HG03354 (cell line): Measurements from ENCODE around the gene TMC2.
"Not testable (repeated sequence)": the region's sequence is repeated elsewhere in the genome, so short reads cannot be mapped to it uniquely, and the experiment has no call there.

Source experiments
- ATAC-seq: cut with Tn5 transposase; IDR thresholded peaks from one replicate; pipeline ENCODE4 v1.9.1; 2021; ENCODE audit warnings: mild to moderate bottlenecking; ENCODE audit not compliant: unreplicated experiment, poor library complexity, severe bottlenecking

Gene TMC2

GRCh38 chr20:2524709-2525506 lies 11.5 kb upstream of the TMC2 start:
- peak; percentile 47 for ATAC-seq

GRCh38 chr20:2526218-2526583 lies 10.2 kb upstream of the TMC2 start:
- ATAC-seq, result not testable (repeated sequence)

- no peak for ATAC-seq
These were observed 8.6 kb upstream of the TMC2 start for GRCh38 chr20:2527762-2528161.

GRCh38 chr20:2528671-2529271 lies 7.6 kb upstream of the TMC2 start:
- no peak for ATAC-seq

- ATAC-seq, result no peak
These were observed 3.3 kb upstream of the TMC2 start for GRCh38 chr20:2533118-2533517.

GRCh38 chr20:2535711-2536559 lies 438 bp upstream of the TMC2 start:
- no peak for ATAC-seq

- no peak for ATAC-seq
These were observed 728 bp downstream of the TMC2 start for GRCh38 chr20:2537101-2537500.

- no peak for ATAC-seq
These were observed 2.0 kb downstream of the TMC2 start for GRCh38 chr20:2538356-2538755.

- ATAC-seq, result no peak
These were observed 2.8 kb downstream of the TMC2 start for GRCh38 chr20:2538931-2539720.

GRCh38 chr20:2541940-2542339 lies 5.6 kb downstream of the TMC2 start:
- ATAC-seq, result no peak

- ATAC-seq, result no peak
These were observed 6.0 kb downstream of the TMC2 start for GRCh38 chr20:2542361-2542760.

- ATAC-seq, result no peak
These were observed 7.8 kb downstream of the TMC2 start for GRCh38 chr20:2544211-2544610.

- no peak for ATAC-seq
These were observed 9.2 kb downstream of the TMC2 start for GRCh38 chr20:2545594-2545993.

GRCh38 chr20:2557873-2558580 lies 21.7 kb downstream of the TMC2 start:
- ATAC-seq, result no peak

GRCh38 chr20:2558581-2559278 lies 22.4 kb downstream of the TMC2 start:
- ATAC-seq, result no peak

- no peak for ATAC-seq
These were observed 22.9 kb downstream of the TMC2 start for GRCh38 chr20:2559279-2559626.

GRCh38 chr20:2559651-2560050 lies 23.3 kb downstream of the TMC2 start:
- ATAC-seq, result no peak

- no peak for ATAC-seq
These were observed 26.7 kb downstream of the TMC2 start for GRCh38 chr20:2563116-2563515.

GRCh38 chr20:2564406-2564805 lies 28.0 kb downstream of the TMC2 start:
- no peak for ATAC-seq
